Stimulated activated CD4-positive, alpha-beta T cell treated with anti-CD3 and anti-CD28 coated beads, Interleukin-4, amount 100 ng/mL, for 1 hour (primary cell): ENCODE results near the gene TBX4.

ENCODE experiments used
- DNase-seq: peaks from one replicate; pipeline ENCODE4 v3.0.0-alpha.2; 2020

Gene TBX4

DNA sequence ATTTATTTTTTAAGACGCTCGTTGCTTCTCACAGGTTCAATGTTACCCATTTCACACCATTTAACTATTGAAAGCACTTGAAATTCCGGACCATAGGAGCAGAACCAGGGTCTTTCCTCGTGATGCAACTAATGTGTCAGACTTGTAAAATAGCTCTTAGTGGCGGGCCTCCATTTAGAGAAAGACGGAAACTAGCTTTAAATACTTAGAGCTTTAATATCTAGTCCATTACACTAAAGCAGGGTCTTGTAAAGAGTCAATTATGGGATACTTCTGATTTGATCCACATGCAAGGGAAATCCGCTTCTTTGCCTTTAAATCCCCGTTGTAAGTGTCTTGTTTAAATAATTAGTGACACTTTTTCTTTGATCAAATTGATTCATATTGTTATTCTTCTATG lies 82.2 kb downstream of the TBX4 start:
- DNase-seq = no peak
